Left renal pelvis (tissue), 4 donors: ENCODE data around the gene ZNF595. TPM values are rescaled to one million over a fixed set of nuclear protein-coding genes. Genes with fewer than 3 reads are reported as not detected.
A peak's percentile ranks its signal among the peaks of the same experiment; 100 is the strongest.
"Not testable (repeated sequence)": the region's sequence is repeated elsewhere in the genome, so short reads cannot be mapped to it uniquely, and the experiment has no call there.

ENCODE experiments used
- DNase-seq, 4 donors: peaks; one replicate each; pipeline ENCODE4 v3.0.0-alpha.2; 2013; ENCODE audit warnings: low read depth in 4 of 4, low spot score in 3 of 4
- polyA plus RNA-seq, 4 donors: library from polyadenylated mRNA; unstranded; fragments of 120-200 nt; gene quantifications; one replicate each; pipeline ENCODE4 v1.2.1, GENCODE V29; 2013; ENCODE audit not compliant: insufficient read length in 4 of 4

Gene ZNF595
- 10 to 100 TPM; 14.2 to 40.5 (median 17.2) TPM for polyA plus RNA-seq

GRCh38 chr4:52804-53479 lies at the start of gene ZNF595:
Gene ZNF595 (plus strand): TSS chr4:53321. CDS start chr4:53489, 168 bp downstream.
- not testable (repeated sequence) for DNase-seq

DNA sequence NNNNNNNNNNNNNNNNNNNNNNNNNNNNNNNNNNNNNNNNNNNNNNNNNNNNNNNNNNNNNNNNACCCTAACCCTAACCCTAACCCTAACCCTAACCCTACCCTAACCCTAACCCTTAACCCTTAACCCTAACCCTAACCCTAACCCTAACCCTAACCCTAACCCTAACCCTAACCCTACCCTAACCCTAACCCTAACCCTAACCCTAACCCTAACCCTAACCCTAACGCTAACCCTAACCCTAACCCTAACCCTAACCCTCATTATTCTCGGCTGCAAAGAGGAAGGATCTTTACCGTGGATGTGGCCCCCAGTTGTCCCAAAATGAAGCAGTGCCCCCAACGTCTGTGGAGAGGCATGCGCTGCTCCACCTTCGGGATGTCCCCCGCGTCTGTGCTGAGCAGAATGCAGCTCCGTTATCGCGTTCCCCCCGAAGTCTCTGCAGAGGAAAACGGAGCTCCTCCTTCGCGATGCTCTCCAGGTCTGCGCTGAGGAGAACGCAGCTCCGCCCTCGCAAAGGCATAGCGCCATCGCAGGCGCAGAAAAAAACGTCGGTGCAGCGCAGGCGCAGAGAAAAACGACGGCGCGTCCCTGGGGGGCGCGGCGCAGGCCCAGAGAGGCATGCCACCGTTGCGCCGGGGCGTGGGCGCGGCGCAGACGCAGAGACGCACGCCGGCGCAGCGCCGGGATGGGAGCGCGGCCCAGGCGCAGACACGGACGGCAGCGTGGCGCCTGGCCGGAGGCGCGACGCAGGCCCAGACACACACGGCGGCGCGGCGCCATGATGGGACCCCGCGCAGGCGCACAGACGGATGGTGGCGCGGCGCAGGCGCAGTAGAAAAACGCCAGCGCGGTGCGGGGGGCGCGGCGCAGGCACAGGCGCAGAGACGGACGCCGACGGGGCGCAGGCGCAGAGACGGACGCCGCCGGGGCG lies 42.9 kb upstream of the ZNF595 start:
- peak in 2 of 4 donors; percentile 1 to 2 for DNase-seq

GRCh38 chr4:11095-11815 lies 41.9 kb upstream of the ZNF595 start:
- not testable (repeated sequence) for DNase-seq

DNA sequence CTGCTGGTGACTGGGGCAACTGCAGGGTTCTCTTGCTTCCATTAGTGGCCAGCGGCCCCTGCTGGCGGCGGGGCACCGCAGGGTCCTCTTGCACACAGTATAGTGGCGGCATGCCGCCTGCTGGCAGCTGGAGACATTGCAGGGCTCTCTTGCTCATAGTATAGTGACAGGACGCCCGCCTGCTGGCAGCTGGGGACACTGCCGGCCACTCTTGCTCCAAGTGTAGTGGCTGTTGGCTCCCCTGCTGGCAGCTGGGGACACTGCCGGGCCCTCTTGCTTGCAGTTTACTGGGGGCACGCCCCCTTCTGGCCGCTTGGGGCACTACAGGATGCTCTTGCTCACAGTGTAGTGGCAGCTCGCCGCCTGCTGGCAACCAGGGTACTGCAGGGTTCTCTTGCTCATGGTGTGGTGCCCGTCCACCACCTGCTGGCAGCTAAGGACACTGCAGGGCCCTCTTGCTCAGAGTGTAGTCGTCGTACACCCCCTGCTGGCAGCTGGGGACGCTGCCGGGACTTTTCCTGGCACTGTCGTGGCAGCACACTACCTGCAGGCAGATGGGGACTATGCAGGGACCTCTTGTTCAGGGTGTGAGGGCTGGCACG lies 41.2 kb upstream of the ZNF595 start:
- not testable (repeated sequence) for DNase-seq

- DNase-seq = not testable (repeated sequence)
These were observed 35.0 kb upstream of the ZNF595 start for GRCh38 chr4:18128-18527.

GRCh38 chr4:18589-18988 lies 34.5 kb upstream of the ZNF595 start:
- DNase-seq = not testable (repeated sequence)

GRCh38 chr4:22882-23281 lies 30.2 kb upstream of the ZNF595 start:
- not testable (repeated sequence) for DNase-seq

DNA sequence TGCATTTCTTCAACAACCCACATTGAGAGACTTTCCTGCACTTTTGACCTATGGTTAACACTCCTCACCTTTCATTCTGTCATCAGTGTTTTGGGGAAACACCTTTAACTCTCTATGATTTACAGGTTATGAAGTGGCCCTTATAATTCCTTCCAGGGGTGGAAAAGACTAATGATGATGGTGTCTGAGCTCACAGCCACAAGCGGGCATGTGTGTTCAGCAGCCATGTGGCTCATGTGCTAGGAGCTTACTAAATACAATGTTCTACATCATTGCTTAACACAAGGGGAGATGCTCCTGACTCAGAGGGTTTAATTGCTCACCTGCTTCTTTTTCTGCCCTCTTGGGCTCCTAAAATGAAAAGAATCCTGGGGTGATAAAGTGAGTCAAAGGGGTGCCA lies 28.8 kb upstream of the ZNF595 start:
- not testable (repeated sequence) for DNase-seq

DNA sequence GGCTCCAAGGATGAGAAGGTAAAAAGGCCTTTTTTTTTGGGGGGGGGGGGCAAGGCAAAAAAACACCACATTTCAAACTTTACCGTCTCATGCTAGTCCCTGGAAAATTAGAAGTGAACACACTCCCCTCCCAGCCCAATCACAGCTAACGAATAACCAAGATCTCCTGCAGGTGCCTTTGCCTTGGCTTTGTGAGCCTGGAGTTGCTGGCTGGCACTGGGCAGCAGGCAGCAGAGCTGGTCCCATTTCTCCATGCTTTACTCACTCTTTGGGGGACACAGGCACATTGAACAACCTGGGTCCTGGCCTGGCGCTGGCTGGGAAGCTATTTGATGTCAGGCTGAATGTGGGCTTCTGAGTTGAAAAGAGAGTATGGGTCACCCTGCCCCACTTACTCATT lies 25.6 kb upstream of the ZNF595 start:
- DNase-seq = not testable (repeated sequence)

- not testable (repeated sequence) for DNase-seq
These were observed 24.2 kb upstream of the ZNF595 start for GRCh38 chr4:28767-29542.

DNA sequence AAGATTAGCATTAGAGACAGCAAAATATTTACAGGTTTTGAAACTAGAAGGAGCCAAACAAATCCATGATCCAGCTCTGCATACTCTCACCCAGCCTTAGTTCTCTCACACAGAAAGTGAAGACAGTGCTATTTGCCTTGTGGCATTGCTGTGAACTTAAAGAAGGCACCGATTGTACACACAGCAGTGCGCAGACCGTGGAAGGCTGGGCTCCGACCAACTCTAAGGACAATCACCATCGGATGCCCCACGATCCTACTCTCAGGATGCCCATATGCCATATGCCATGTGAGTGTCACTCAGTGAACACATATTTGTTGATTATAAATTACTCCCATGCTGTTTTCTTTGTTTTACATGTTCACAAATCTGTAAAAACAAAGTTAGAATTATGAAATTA lies 19.8 kb upstream of the ZNF595 start:
- not testable (repeated sequence) for DNase-seq

DNA sequence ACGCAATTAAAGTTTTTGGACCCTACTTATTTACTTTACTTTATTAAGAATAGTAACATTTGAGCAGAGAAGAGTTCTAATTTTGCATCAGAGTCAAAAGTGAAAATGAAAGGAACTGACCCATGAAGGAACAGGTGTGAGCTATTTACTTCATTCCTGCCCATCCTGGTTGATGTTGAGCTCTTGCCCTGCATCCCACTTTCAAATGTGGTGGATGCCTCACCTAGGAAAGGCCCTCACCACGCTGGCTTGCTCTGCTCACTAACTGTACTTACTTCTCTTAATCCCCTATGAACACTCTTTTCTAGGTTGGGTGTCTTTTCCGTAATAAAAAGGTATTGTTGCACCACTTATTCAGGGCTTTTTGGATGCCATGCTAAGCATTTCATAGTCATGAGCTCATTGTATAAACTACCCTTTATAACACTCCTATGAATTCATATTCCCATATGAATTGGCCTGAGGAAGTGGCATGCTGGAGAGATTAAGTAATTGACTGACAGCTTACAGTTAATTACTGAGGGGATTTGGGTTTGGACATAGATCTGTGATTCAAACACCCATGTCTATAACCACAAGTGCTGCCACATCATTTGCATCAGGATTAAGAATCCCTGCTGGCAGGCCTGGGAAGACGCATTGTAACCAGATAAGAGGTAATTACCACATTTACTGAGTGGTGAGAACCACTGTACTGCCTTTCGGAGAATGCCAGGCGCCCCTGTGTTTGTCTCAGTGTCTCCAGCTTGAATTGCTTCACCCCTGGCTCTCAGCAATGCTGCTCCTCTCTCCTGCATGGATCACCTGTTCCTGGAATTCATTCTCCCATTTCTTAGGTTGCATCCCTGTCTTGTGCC lies 16.3 kb upstream of the ZNF595 start:
- not testable (repeated sequence) for DNase-seq

DNA sequence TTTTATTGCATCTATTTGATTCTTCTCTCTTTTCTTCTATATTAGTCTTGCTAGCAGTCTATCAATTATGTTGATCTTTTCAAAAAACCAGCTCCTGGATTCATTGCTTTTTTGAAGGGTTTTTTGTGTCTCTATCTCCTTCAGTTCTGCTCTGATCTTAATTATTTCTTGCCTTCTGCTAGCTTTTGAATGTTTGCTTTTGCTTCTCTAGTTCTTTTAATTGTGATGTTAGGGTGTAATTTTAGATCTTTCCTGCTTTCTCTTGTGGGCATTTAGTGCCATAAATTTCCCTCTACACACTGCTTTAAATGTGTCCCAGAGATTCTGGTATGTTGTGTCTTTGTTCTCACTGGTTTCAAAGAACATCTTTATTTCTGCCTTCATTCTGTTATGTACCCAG lies 14.9 kb upstream of the ZNF595 start:
- not testable (repeated sequence) for DNase-seq

GRCh38 chr4:43375-43774 lies 9.7 kb upstream of the ZNF595 start:
- DNase-seq = not testable (repeated sequence)

DNA sequence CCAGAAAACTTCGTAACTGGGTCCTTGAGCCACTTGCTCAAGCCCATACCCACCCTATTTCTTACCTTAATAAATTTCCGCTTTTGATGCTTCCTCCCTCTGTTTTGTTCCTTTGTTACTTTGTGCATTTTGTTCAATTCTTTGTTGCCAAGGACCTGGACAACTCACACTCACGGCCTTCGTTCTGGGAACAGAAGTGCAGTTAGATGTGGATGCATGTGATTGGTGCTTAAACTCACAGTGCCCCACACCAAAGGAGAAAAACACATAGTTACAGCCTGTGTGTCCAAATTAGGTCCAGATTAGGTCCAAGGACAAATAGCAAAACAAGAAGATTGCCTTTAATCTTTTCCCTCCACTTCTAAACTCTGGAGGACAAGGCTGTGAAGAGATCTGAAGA lies 1.9 kb upstream of the ZNF595 start:
- DNase-seq = not testable (repeated sequence)

DNA sequence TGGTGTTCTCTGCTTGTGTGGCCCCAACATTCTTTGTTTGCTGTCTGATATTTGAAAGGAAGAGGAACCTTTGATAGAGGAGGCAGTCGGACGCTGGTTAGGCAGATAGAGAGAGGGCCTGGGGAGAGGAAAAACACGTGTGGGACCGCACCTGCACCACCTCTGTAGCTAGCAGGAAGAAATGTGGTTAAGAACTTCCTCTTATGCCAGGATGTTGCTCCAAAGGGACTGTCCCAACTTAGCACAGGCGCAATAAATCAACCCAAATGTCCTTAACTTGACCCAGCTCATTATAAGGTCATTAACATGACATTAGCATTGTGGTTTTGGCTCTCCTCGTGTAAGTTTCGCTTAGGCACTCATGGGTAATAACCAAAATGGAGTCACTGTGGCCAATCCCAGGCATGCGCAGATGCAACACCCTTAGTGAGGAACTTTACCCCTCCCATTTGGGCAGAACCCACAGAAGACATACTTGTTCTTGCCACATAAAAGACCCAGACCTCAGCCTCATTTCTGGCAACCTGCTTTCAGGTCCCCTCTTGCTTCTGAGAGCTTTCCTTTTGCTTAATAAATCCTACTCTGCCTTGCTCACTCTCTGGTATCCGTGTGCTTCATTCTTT lies 1.4 kb upstream of the ZNF595 start:
- not testable (repeated sequence) for DNase-seq

- DNase-seq = not testable (repeated sequence)
These were observed 400 bp downstream of the ZNF595 start for GRCh38 chr4:53521-53920.

DNA sequence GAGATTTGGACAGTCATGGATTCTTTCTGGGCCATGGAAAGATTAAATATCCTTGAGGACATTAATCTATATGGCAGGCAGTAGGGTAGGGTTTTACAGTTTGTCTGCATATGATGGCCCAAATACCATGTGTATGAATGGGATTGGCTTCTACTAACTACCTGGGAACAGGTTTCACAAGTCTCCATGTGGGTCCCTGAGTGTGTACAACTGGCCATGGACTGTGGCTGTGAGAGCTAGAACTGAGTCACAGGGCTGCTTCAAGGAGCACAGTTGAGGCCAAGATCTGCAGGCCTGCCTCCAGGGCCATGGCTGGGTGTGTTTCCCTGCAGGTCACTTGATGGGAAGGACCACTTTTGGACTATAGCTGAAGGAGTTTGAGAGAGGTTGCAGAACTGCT lies 11.6 kb downstream of the ZNF595 start:
- DNase-seq = not testable (repeated sequence)
